ENCODE data around the gene LAMC3.
"Not testable (repeated sequence)": the region's sequence is repeated elsewhere in the genome, so short reads cannot be mapped to it uniquely, and the experiment has no call there.

The LAMC3 gene

GRCh38 chr9:131111854-131112311, 102.9 kb downstream of the LAMC3 start:
- Histone ChIP-seq H3K27me3 (replicated peaks; ENCODE audit: control insufficient read depth, insufficient read depth, low read length) (no peaks in the 10 kb centered on the region; the same call in 1 of the 2 replicates), H3K36me3 (ENCODE audit: control insufficient read depth, insufficient read depth, low read length) (no peaks in the 10 kb centered on the region), H3K4me3 (replicated peaks; ENCODE audit: low read depth, low read length) (no peak overlapping the region)
- no peak for DNase-seq (ENCODE audit: extremely low read depth, insufficient read length)
- TF ChIP-seq CTCF (IDR thresholded peaks at IDR 0.05; ENCODE audit: insufficient read depth, low read length, poor library complexity, severe bottlenecking): no peak

- TF ChIP-seq CTCF (IDR thresholded peaks at IDR 0.05; ENCODE audit: insufficient read depth, low read length, poor library complexity, severe bottlenecking): no peak
Measured at GRCh38 chr9:131112374-131113154, 103.6 kb downstream of the LAMC3 start.

GRCh38 chr9:131113655-131114054, 104.7 kb downstream of the LAMC3 start:
- no peak for DNase-seq (ENCODE audit: extremely low read depth, insufficient read length)
- H3K27me3 ChIP-seq (replicated peaks; ENCODE audit: control insufficient read depth, insufficient read depth, low read length): peaks cover 3% of the 10 kb centered on the region; the same call in 1 of the 2 replicates
- TF ChIP-seq CTCF (IDR thresholded peaks at IDR 0.05; ENCODE audit: insufficient read depth, low read length, poor library complexity, severe bottlenecking): no peak
- H3K4me3 ChIP-seq (replicated peaks; ENCODE audit: low read depth, low read length): no peak overlapping the region
- H3K36me3 ChIP-seq (ENCODE audit: control insufficient read depth, insufficient read depth, low read length): no peaks in the 10 kb centered on the region

More at GRCh38 chr9:131112374-131113154, 103.6 kb downstream of the LAMC3 start:
- H3K36me3 ChIP-seq (ENCODE audit: control insufficient read depth, insufficient read depth, low read length): no peaks in the 10 kb centered on the region
- H3K4me3 ChIP-seq (replicated peaks; ENCODE audit: low read depth, low read length): no peak overlapping the region
- H3K27me3 ChIP-seq (replicated peaks; ENCODE audit: control insufficient read depth, insufficient read depth, low read length): peaks cover 3% of the 10 kb centered on the region; the same call in 1 of the 2 replicates
- DNase-seq (ENCODE audit: extremely low read depth, insufficient read length): no peak

GRCh38 chr9:131114084-131114535, 105.1 kb downstream of the LAMC3 start:
- Histone ChIP-seq H3K36me3 (ENCODE audit: control insufficient read depth, insufficient read depth, low read length) (no peaks in the 10 kb centered on the region), H3K27me3 (replicated peaks; ENCODE audit: control insufficient read depth, insufficient read depth, low read length) (peaks cover 3% of the 10 kb centered on the region; the same call in 1 of the 2 replicates), H3K4me3 (replicated peaks; ENCODE audit: low read depth, low read length) (no peak overlapping the region)
- TF ChIP-seq CTCF (IDR thresholded peaks at IDR 0.05; ENCODE audit: insufficient read depth, low read length, poor library complexity, severe bottlenecking): no peak
- no peak for DNase-seq (ENCODE audit: extremely low read depth, insufficient read length)

- H3K4me3 ChIP-seq (replicated peaks; ENCODE audit: low read depth, low read length); H3K27me3 ChIP-seq (replicated peaks; ENCODE audit: control insufficient read depth, insufficient read depth, low read length); DNase-seq (ENCODE audit: extremely low read depth, insufficient read length); H3K36me3 ChIP-seq (ENCODE audit: control insufficient read depth, insufficient read depth, low read length): not testable (repeated sequence)
Measured at GRCh38 chr9:131115360-131115742, 106.4 kb downstream of the LAMC3 start.

GRCh38 chr9:131116281-131117120, 107.5 kb downstream of the LAMC3 start:
- DNase-seq (ENCODE audit: extremely low read depth, insufficient read length): no peak
- Histone ChIP-seq H3K27me3 (replicated peaks; ENCODE audit: control insufficient read depth, insufficient read depth, low read length) (peaks cover 3% of the 10 kb centered on the region), H3K4me3 (replicated peaks; ENCODE audit: low read depth, low read length) (no peak overlapping the region), H3K36me3 (ENCODE audit: control insufficient read depth, insufficient read depth, low read length) (no peaks in the 10 kb centered on the region)
- no peak for TF ChIP-seq CTCF (IDR thresholded peaks at IDR 0.05; ENCODE audit: insufficient read depth, low read length, poor library complexity, severe bottlenecking)

Data from GM06990 (cell line).